ENCODE measurements around the gene ZFAND4. TPM values are rescaled to one million over a fixed set of nuclear protein-coding genes. Genes with fewer than 3 reads are reported as not detected.

The ZFAND4 gene
- polyA plus RNA-seq, 1 experiment, result 4.1 TPM

GRCh38 chr10:45586028-45586824, 86.3 kb downstream of the ZFAND4 start:
- ChIA-PET POLR2A (no interaction called here), CTCF (no interaction called here)

GRCh38 chr10:45585131-45585530, 87.4 kb downstream of the ZFAND4 start:
- Histone ChIP-seq H3K27me3 (ENCODE audit: control insufficient read depth, insufficient read depth, low read length) (no peaks in the 10 kb centered on the region), H3K9me3 (ENCODE audit: control insufficient read depth, insufficient read depth, low read length) (no peaks in the 10 kb centered on the region), H3K4me3 (ENCODE audit: low read depth, low read length) (no peak overlapping the region), H3K27ac (ENCODE audit: low read depth, low read length) (no peak overlapping the region)
- no peak for DNase-seq (ENCODE audit: low read depth, low spot score)
- ChIA-PET POLR2A (no interaction called here), CTCF (no interaction called here)
- TF ChIP-seq CTCF (IDR thresholded peaks at IDR 0.05; ENCODE audit: low read depth, low read length), result no peak

More at GRCh38 chr10:45586028-45586824, 86.3 kb downstream of the ZFAND4 start:
- Histone ChIP-seq H3K4me3 (ENCODE audit: low read depth, low read length) (no peak overlapping the region), H3K9me3 (ENCODE audit: control insufficient read depth, insufficient read depth, low read length) (no peaks in the 10 kb centered on the region), H3K27me3 (ENCODE audit: control insufficient read depth, insufficient read depth, low read length) (no peaks in the 10 kb centered on the region), H3K27ac (ENCODE audit: low read depth, low read length) (no peak overlapping the region)
- no peak for DNase-seq (ENCODE audit: low read depth, low spot score)
- no peak for TF ChIP-seq CTCF (IDR thresholded peaks at IDR 0.05; ENCODE audit: low read depth, low read length)

- no peak for TF ChIP-seq CTCF (IDR thresholded peaks at IDR 0.05; ENCODE audit: low read depth, low read length)
- H3K27me3 ChIP-seq (ENCODE audit: control insufficient read depth, insufficient read depth, low read length), result no peaks in the 10 kb centered on the region
- H3K4me3 ChIP-seq (ENCODE audit: low read depth, low read length), result no peak overlapping the region
- H3K27ac ChIP-seq (ENCODE audit: low read depth, low read length), result no peak overlapping the region
- H3K9me3 ChIP-seq (ENCODE audit: control insufficient read depth, insufficient read depth, low read length), result no peaks in the 10 kb centered on the region
- ChIA-PET CTCF (interaction anchor here (0.8 kb wide), 1 partner anchor 15 kb away, joined by 3 read pairs; no protein-coding TSS in a partner anchor), POLR2A (no interaction called here)
- no peak for DNase-seq (ENCODE audit: low read depth, low spot score)
Measured at GRCh38 chr10:45582386-45582781, 90.2 kb downstream of the ZFAND4 start.

- no peaks in the 10 kb centered on the region for H3K27me3 ChIP-seq (ENCODE audit: control insufficient read depth, insufficient read depth, low read length)
- TF ChIP-seq CTCF (IDR thresholded peaks at IDR 0.05; ENCODE audit: low read depth, low read length), result no peak
- no peak overlapping the region for H3K27ac ChIP-seq (ENCODE audit: low read depth, low read length)
- no peaks in the 10 kb centered on the region for H3K9me3 ChIP-seq (ENCODE audit: control insufficient read depth, insufficient read depth, low read length)
- no peak overlapping the region for H3K4me3 ChIP-seq (ENCODE audit: low read depth, low read length)
- ChIA-PET POLR2A (no interaction called here), CTCF (interaction anchor here (0.8 kb wide), 1 partner anchor 15 kb away, joined by 3 read pairs; no protein-coding TSS in a partner anchor)
- DNase-seq (ENCODE audit: low read depth, low spot score), result no peak
Measured at GRCh38 chr10:45581582-45582385, 90.8 kb downstream of the ZFAND4 start.

- no peak for DNase-seq (ENCODE audit: low read depth, low spot score)
- H3K27ac ChIP-seq (ENCODE audit: low read depth, low read length), result no peak overlapping the region
- no peaks in the 10 kb centered on the region for H3K27me3 ChIP-seq (ENCODE audit: control insufficient read depth, insufficient read depth, low read length)
- H3K9me3 ChIP-seq (ENCODE audit: control insufficient read depth, insufficient read depth, low read length), result no peaks in the 10 kb centered on the region
- no peak overlapping the region for H3K4me3 ChIP-seq (ENCODE audit: low read depth, low read length)
- ChIA-PET CTCF (no interaction called here), POLR2A (no interaction called here)
- no peak for TF ChIP-seq CTCF (IDR thresholded peaks at IDR 0.05; ENCODE audit: low read depth, low read length)
Measured at GRCh38 chr10:45581216-45581549, 91.4 kb downstream of the ZFAND4 start.

Data from AG04450 (cell line).